Activated CD8-positive, alpha-beta memory T cell treated with anti-CD3 and anti-CD28 coated beads, Interleukin-2, amount 10 ng/mL, durations not matched to agents 7 days and 5 days (primary cell): ENCODE data around the gene C1QTNF12. TPM values are rescaled to one million over a fixed set of nuclear protein-coding genes. Genes with fewer than 3 reads are reported as not detected.
"Not testable (repeated sequence)": the region's sequence is repeated elsewhere in the genome, so short reads cannot be mapped to it uniquely, and the experiment has no call there.

Source experiments
- ATAC-seq: fragments of 150-1000 bp; cut with Tn5 transposase; one replicate; pipeline ENCODE4 v1.10.0; 2021; ENCODE audit warnings: moderate library complexity
- CTCF ChIA-PET: fragments of 350-600 bp; sonication (Branson Sonifier 250); formaldehyde crosslinking; loops from one replicate; lab custom pipeline; 2021; ENCODE audit warnings: antibody characterized with exemption; lab: Charles Lee
- DNase-seq: peaks from one replicate; pipeline ENCODE4 v3.0.0-alpha.2; 2020
- H3K27ac Mint-ChIP-seq: one replicate; pipeline ENCODE4 v1.8.0; 2021; ENCODE audit warnings: mild to moderate bottlenecking, mixed read lengths
- H3K27me3 Mint-ChIP-seq: one replicate; pipeline ENCODE4 v1.8.0; 2021; ENCODE audit warnings: mixed read lengths
- H3K36me3 Mint-ChIP-seq: one replicate; pipeline ENCODE4 v1.8.0; 2021; ENCODE audit warnings: mild to moderate bottlenecking, mixed read lengths
- H3K4me1 Mint-ChIP-seq: one replicate; pipeline ENCODE4 v1.8.0; 2021; ENCODE audit warnings: mixed read lengths
- H3K4me3 Mint-ChIP-seq: one replicate; pipeline ENCODE4 v1.8.0; 2021; ENCODE audit warnings: mild to moderate bottlenecking, moderate library complexity, mixed read lengths
- H3K9me3 Mint-ChIP-seq: one replicate; pipeline ENCODE4 v1.8.0; 2022; ENCODE audit warnings: low read depth, mixed read lengths
- total RNA-seq, 2 experiments: library from RNA; stranded (reverse); gene quantifications; one replicate each; pipeline ENCODE4 v1.2.3, GENCODE V29; 2021

The C1QTNF12 gene
- total RNA-seq, 2 experiments from 2014 or later: 2.0 to 2.6 TPM

DNA sequence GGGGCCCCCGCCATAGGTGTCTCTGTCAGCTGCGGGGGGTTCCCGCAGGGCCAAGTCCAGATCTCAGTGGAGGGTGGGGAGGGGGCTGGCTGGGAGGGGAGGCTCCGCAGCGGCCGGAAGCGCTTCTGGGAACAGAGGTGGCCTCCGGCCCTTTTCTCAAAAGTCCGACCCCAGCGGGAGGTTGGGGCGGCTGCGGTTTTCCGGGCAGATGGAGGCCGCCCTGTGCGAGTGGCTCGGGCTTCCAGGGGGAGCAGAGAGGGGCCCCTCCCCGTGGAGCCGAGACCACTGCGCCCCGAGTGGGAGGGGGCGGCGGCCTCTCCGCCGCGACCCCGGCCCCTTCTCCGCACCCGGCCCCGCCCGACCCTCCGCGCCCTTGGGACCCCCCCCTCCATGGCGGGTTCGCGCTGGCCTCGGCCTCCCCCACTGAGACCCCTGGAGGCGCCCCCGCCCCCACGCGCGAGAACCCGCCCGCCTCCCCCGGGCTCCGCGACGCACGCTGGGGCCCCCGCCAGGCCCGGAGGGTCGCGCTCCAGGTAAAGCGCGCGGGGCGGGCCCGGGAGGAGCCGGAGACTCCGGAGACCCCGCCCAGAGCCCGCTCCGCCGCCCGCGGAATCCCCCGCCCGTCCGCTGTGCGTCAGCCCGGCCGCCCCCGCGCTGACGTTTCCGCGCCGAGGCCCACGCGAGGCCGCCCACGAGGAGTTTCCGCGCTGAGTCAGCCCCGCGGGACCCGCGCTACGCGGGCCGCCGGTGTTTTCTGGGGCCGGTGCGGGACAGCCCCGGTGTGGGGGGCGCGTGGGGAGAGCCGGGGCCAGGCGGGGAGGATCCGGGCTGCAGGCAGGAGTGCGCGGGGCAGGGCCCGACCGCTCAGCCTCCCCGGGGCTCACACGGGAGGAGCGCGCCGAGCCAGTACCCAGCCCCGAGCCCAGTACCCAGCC is 45.4 kb downstream of the C1QTNF12 start:
- Mint-ChIP-seq H3K4me1 (peaks cover 8% of the 10 kb centered on the region), H3K9me3 (peaks cover 2% of the 10 kb centered on the region), H3K36me3 (no peaks in the 10 kb centered on the region), H3K27me3 (no peaks in the 10 kb centered on the region), H3K27ac (no peak overlapping the region), H3K4me3 (no peak overlapping the region)
- DNase-seq: peak; percentile 76
- CTCF ChIA-PET: interaction anchor here (2.0 kb wide), 1 partner anchor 12 kb away, joined by 4 read pairs; no protein-coding TSS in a partner anchor
- ATAC-seq: peak; percentile 75

GRCh38 chr1:1199961-1200875 is 46.3 kb downstream of the C1QTNF12 start:
- H3K9me3 Mint-ChIP-seq: peaks cover 2% of the 10 kb centered on the region
- ATAC-seq: no peak
- CTCF ChIA-PET: interaction anchor here (2.0 kb wide), 1 partner anchor 11 kb away, joined by 4 read pairs; no protein-coding TSS in a partner anchor
- H3K36me3 Mint-ChIP-seq: no peaks in the 10 kb centered on the region
- no peak overlapping the region for H3K4me3 Mint-ChIP-seq
- DNase-seq: peak; percentile 40
- no peak overlapping the region for H3K27ac Mint-ChIP-seq
- H3K4me1 Mint-ChIP-seq: peaks cover 8% of the 10 kb centered on the region
- no peaks in the 10 kb centered on the region for H3K27me3 Mint-ChIP-seq

DNA sequence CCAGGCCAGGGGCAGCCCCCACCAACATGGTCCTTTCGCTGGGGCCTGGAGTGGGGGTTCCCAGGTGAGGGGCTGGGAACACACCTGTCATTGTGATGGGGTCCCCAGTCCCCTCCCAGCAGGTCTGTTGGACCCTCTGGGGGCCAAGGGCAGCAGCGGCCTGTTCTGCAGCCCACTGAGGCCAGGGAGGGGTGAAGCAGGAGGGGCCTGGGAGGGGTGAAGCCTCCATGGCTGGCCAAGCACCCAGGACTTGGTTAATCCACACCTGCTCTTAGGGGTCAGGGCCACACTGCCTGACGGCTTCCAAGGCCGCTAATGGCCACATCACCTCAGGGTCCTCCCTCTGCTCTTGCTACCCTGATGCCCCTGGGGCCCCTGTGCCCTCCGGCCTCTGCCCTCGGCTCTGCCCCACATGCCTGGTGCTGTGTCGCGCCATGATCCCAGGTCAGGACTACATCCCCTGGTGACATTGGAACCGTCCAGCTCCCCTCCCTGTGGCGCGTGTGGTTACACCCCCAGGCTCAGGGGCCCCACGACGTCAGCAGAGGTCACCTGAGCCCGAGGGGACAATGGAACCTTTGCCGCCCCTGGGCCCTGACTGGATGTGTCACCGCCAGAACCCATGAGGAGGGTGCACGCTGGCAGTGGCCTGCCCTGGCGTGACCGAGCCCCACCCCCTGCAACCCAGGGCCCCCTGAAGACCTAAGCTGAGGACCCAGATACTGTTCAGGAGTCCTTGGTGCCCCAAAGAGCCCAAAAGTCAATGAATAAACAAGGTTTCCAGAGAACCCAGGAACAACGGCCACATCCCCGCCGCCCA is 47.2 kb downstream of the C1QTNF12 start:
- CTCF ChIA-PET: interaction anchor here (1.0 to 2.0 kb wide), 2 partner anchors 11 to 77 kb away, joined by 3 to 4 read pairs; no protein-coding TSS in a partner anchor
- no peak for ATAC-seq
- peaks cover 8% of the 10 kb centered on the region for H3K4me1 Mint-ChIP-seq
- H3K27ac Mint-ChIP-seq: no peak overlapping the region
- H3K9me3 Mint-ChIP-seq: peaks cover 6% of the 10 kb centered on the region
- DNase-seq: no peak
- no peak overlapping the region for H3K4me3 Mint-ChIP-seq
- peaks cover 6% of the 10 kb centered on the region for H3K27me3 Mint-ChIP-seq
- peaks cover 3% of the 10 kb centered on the region for H3K36me3 Mint-ChIP-seq

DNA sequence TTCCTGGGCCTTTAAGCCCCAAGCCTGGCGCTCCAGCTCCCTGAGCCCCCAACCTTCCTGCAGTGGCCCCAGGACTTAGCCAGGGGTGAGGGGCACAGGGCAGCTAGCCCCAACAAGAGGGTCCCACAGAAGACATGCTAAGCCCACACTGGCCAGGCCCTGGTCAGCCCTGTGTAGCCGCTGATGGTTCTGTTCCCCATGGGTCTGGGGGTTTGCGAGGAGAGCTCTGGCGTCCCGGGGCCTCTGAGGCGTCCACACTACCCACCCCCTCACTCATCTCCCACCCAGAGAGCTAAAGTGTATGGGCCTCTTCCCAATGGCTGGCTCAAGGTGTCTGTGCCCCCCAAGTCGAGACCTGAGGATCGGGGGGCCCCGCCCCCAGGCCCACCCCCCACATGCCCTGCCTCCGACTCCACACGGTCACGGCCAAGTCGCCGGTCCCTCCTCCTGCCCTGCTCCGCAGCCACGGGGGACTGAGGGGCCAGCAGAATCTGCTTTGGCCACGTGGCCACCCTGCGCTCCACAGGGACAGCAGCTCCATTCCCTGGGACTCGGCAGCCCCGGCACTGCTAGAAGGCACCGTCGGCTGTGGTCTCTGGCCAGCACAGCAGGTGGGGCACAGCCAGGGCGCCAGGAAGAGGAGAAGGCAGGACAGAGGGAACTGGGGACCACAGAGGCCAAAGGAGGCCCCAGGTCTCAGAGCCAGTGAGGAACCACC is 47.9 kb downstream of the C1QTNF12 start:
- Mint-ChIP-seq H3K27me3 (peaks cover 7% of the 10 kb centered on the region), H3K9me3 (peaks cover 6% of the 10 kb centered on the region), H3K4me3 (no peak overlapping the region), H3K36me3 (peaks cover 3% of the 10 kb centered on the region), H3K4me1 (peaks cover 8% of the 10 kb centered on the region), H3K27ac (no peak overlapping the region)
- CTCF ChIA-PET: interaction anchor here (1.0 kb wide), 1 partner anchor 76 kb away, joined by 3 read pairs; no protein-coding TSS in a partner anchor
- ATAC-seq (no peak), DNase-seq (no peak)

- ATAC-seq: no peak
Measured at GRCh38 chr1:1197551-1198422, 48.7 kb downstream of the C1QTNF12 start.

DNA sequence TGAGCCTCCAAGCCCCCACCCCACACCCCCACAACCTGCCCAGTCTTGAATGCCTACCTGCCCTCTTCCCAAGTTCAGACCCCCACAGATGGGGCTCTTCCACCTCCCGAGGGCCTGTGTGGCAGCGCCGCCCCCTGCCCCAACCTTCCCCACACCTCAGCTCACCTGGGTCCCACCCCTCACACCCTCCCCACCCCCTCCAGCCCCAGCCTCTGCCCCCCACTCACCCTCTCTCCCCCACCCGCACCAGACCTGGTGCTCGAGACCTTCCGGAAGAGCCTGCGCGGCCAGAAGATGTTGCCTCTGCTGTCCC is 49.4 kb downstream of the C1QTNF12 start:
- CTCF ChIA-PET: no interaction called here
- DNase-seq (no peak), ATAC-seq (no peak)
- Mint-ChIP-seq H3K4me3 (no peak overlapping the region), H3K9me3 (peaks cover 6% of the 10 kb centered on the region), H3K27me3 (peaks cover 8% of the 10 kb centered on the region), H3K36me3 (peaks cover 3% of the 10 kb centered on the region), H3K4me1 (peaks cover 8% of the 10 kb centered on the region), H3K27ac (no peak overlapping the region)

More at GRCh38 chr1:1197551-1198422, 48.7 kb downstream of the C1QTNF12 start:
- Mint-ChIP-seq H3K9me3 (peaks cover 6% of the 10 kb centered on the region), H3K4me3 (no peak overlapping the region), H3K4me1 (peaks cover 8% of the 10 kb centered on the region), H3K27me3 (peaks cover 7% of the 10 kb centered on the region), H3K36me3 (peaks cover 3% of the 10 kb centered on the region), H3K27ac (no peak overlapping the region)
- CTCF ChIA-PET: interaction anchor here (1.0 kb wide), 1 partner anchor 76 kb away, joined by 3 read pairs; no protein-coding TSS in a partner anchor
- DNase-seq: no peak

- peaks cover 8% of the 10 kb centered on the region for H3K4me1 Mint-ChIP-seq
- DNase-seq: no peak
- H3K4me3 Mint-ChIP-seq: no peak overlapping the region
- H3K27ac Mint-ChIP-seq: no peak overlapping the region
- no peak for ATAC-seq
- H3K27me3 Mint-ChIP-seq: peaks cover 10% of the 10 kb centered on the region
- peaks cover 6% of the 10 kb centered on the region for H3K36me3 Mint-ChIP-seq
- H3K9me3 Mint-ChIP-seq: peaks cover 6% of the 10 kb centered on the region
- CTCF ChIA-PET: no interaction called here
Measured at GRCh38 chr1:1196431-1197187, 49.9 kb downstream of the C1QTNF12 start.

DNA sequence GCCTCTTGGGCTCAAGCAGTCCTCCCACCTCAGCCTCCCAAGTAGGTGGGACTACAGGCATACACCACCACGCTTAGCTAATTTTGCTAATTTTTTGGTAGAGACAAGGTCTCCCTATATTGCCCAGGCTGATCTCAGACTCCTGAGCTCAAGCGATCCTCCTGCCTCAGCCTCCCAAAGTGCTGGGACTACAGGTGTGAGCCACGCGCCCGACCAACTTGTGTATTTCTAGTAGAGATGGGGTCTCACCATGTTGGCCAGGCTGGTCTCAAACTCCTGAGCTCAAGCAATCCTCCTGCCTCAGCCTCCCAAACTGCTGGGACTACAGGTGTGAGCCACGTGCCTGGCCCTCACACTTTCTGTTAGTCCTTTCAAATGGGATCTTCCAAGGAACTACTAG is 50.8 kb downstream of the C1QTNF12 start:
- H3K4me1 Mint-ChIP-seq, CTCF ChIA-PET, H3K4me3 Mint-ChIP-seq: not testable (repeated sequence)

GRCh38 chr1:1194723-1195122 is 51.8 kb downstream of the C1QTNF12 start:
- Mint-ChIP-seq H3K36me3 (peaks cover 6% of the 10 kb centered on the region), H3K27ac (no peak overlapping the region), H3K27me3 (peaks cover 18% of the 10 kb centered on the region), H3K9me3 (peaks cover 6% of the 10 kb centered on the region), H3K4me1 (peaks cover under 1% of the 10 kb centered on the region), H3K4me3 (no peak overlapping the region)
- ATAC-seq (no peak), DNase-seq (no peak)
- CTCF ChIA-PET: interaction anchor here (2.0 kb wide), 1 partner anchor 72 kb away, joined by 4 read pairs; no protein-coding TSS in a partner anchor

More for the DNA sequence above, 50.8 kb downstream of the C1QTNF12 start:
- not testable (repeated sequence) for H3K27ac Mint-ChIP-seq, ATAC-seq, DNase-seq, H3K36me3 Mint-ChIP-seq, H3K9me3 Mint-ChIP-seq
- H3K27me3 Mint-ChIP-seq: peaks cover 13% of the 10 kb centered on the region
